Spleen (tissue), 11 donors: Measurements from ENCODE around the gene NHLRC4. TPM values are rescaled to one million over a fixed set of nuclear protein-coding genes. Genes with fewer than 3 reads are reported as not detected.

Source experiments
- DNase-seq: peaks from one replicate; pipeline ENCODE4 v3.0.0-alpha.2; 2020
- H3K27ac ChIP-seq, 8 donors: fragments of 200-600 bp; sonication (generic) in 7 of 8; 1 replicate in 4 of 8; 2 replicates in 4 of 8; pipeline versions ENCODE4 v1.5.0 to v1.8.0; 2016 to 2021; ENCODE audit warnings: inconsistent platforms in 4 of 8, mild to moderate bottlenecking in 4 of 8, moderate library complexity in 1 of 8
- H3K27me3 ChIP-seq, 7 donors: fragments of 200-600 bp; sonication (generic) in 6 of 7; replicated peaks in 1 of 7; 1 replicate in 4 of 7; 2 replicates in 3 of 7; pipeline versions ENCODE4 v1.5.0 to v1.8.0; 2016 to 2021; ENCODE audit warnings: inconsistent platforms in 3 of 7, mild to moderate bottlenecking in 1 of 7
- H3K36me3 ChIP-seq, 6 donors: fragments of 200-600 bp; sonication (generic) in 5 of 6; 1 replicate in 4 of 6; 2 replicates in 2 of 6; pipeline versions ENCODE4 v1.5.0 to v1.8.0; 2016 to 2021; ENCODE audit warnings: inconsistent platforms in 2 of 6
- H3K4me1 ChIP-seq, 6 donors: fragments of 200-600 bp; sonication (generic) in 5 of 6; 1 replicate in 3 of 6; 2 replicates in 3 of 6; pipeline versions ENCODE4 v1.5.0 to v1.8.0; 2016 to 2021; ENCODE audit warnings: inconsistent platforms in 3 of 6
- H3K4me3 ChIP-seq, 8 donors: fragments of 200-600 bp; sonication (generic) in 7 of 8; 1 replicate in 4 of 8; 2 replicates in 4 of 8; pipeline versions ENCODE4 v1.5.0 to v1.8.0; 2016 to 2021; ENCODE audit warnings: inconsistent platforms in 4 of 8, mild to moderate bottlenecking in 4 of 8, moderate library complexity in 2 of 8
- H3K9me3 ChIP-seq, 8 donors: fragments of 200-600 bp; sonication (generic) in 7 of 8; 1 replicate in 4 of 8; 2 replicates in 4 of 8; pipeline versions ENCODE4 v1.5.0 to v1.8.0; 2016 to 2021; ENCODE audit warnings: inconsistent platforms in 4 of 8
- CTCF ChIP-seq, 11 experiments: fragments of 200-600 bp in 7 of 11; fragments of 450-650 bp in 4 of 11; sonication (generic) in 4 of 11; IDR thresholded peaks in 8 of 11; conservative IDR thresholded peaks in 3 of 11; 1 replicate in 7 of 11; 2 replicates in 4 of 11; pipeline versions ENCODE4 v1.4.0 to v1.8.0; 2016 to 2021; ENCODE audit warnings: antibody characterized with exemption in 11 of 11, inconsistent platforms in 4 of 11, mild to moderate bottlenecking in 1 of 11
- POLR2A ChIP-seq, 3 donors: fragments of 450-650 bp; IDR thresholded peaks; one replicate each; pipeline ENCODE4 v1.5.1; 2017; ENCODE audit warnings: antibody characterized with exemption in 3 of 3, mild to moderate bottlenecking in 1 of 3
- POLR2AphosphoS5 ChIP-seq, 3 donors: sonication (generic); formaldehyde crosslinking; IDR thresholded peaks; one replicate each; pipeline ENCODE4 v1.5.1; 2017; ENCODE audit warnings: antibody characterized with exemption in 3 of 3
- WGBS, 5 donors: extraction: QIAGEN DNeasy Blood & Tissue Kit in 3 of 5; methylation state at CpG; one replicate each; pipeline versions ENCODE4 v1.1.5 to v1.1.7; 2013 to 2018; 5-methylcytosine and 5-hydroxymethylcytosine counted together
- intact Hi-C: fragments of 100-400 bp; cut with DNase I; formaldehyde crosslinking; loops from one replicate; pipeline ENCODE4 v1.15.0; 2023; ENCODE audit warnings: low total_unique reads
- polyA plus RNA-seq, 3 donors: library from polyadenylated mRNA; stranded (reverse); fragments of 200-250 nt; gene quantifications; one replicate each; pipeline ENCODE4 v1.2.1, GENCODE V29; 2013
- total RNA-seq, 7 donors: library from RNA; depleted of rRNA in 3 of 7; stranded (reverse); fragments of >200 nt in 3 of 7; fragmentation: NEBNext Ultra II Directional in 4 of 7; extraction: Animal tissue kit (Norgen Biotek cat#: 25700) in 4 of 7; gene quantifications; one replicate each; pipeline versions ENCODE4 v1.1.0 to v1.2.1, GENCODE V29; 2016 to 2021
- donor health status: healthy with polysubstance abuse.
- donor health status: DM: no; HTN: no; CAD: no; lungs with moderate emphysema.
- donor health status: DM: no; HTN: no; CAD: no.
- donor health status: Bipolar disorder and iron deficiency.
- donor health status: healthy.
- donor health status: DM: no; HTN: no; CAD: no.
- donor health status: DM: yes; HTN: yes; CAD: no.

The NHLRC4 gene
- total and polyA plus RNA-seq, 10 donors = 1.5 to 8.8 (median 4.2) TPM

GRCh38 chr16:580141-580945, 13.5 kb downstream of the NHLRC4 start:
- Histone ChIP-seq H3K4me1 (peaks cover 0 to 31% (median 16%) of the 10 kb centered on the region in 6 donors), H3K9me3 (no peaks in the 10 kb centered on the region), H3K36me3 (peaks cover 0 to 45% (median 7%) of the 10 kb centered on the region in 6 donors), H3K27ac (no peak overlapping the region), H3K27me3 (peaks cover 0 to 2% (median 0%) of the 10 kb centered on the region in 7 donors), H3K4me3 (no peak overlapping the region)
- intact Hi-C loops = no loop called here
- no peak for DNase-seq
- TF ChIP-seq POLR2AphosphoS5 (IDR thresholded peaks at IDR 0.05) (peak in 1 of 3 donors; percentile 25), CTCF (IDR thresholded peaks at IDR 0.05 in 8 of 11, conservative IDR thresholded peaks at IDR 0.05 in 3 of 11) (no peak)
- WGBS, 5 donors = 89 to 95% (median 92%) methylated on average over 10 to 27 of the region's 27 CpGs

DNA sequence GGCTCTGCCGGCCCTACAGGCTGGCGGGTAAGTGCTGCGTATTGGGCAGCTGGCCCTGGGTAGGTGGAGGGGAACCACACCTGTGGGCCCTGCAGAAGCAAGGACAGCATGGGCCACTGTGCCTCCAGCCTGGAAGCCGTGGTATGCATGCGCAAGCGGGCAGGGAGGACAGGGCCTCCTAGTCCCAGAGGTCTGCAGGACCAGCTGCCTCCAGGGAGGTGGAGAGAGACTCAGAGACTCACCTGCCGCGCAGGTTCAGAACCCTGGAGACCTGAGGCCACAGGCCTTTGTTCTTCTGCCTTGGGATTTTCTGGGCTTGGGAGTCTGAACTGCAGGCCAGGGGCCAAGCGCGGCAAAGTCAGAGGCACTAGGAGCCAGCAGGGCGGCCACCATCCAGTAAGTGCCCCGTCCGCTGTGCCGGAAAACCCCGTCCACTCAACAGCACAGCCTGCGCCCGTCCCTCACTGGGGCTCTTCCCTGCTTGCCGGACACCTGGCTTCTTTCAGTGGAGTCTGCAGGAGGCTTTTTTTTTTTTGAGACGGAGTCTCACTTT, 14.2 kb downstream of the NHLRC4 start:
- H3K27me3 ChIP-seq = peaks cover 0 to 9% (median 0%) of the 10 kb centered on the region in 7 donors
- no peak for DNase-seq
- 96 to 98% (median 97%) methylated on average over 11 to 19 of the region's 19 CpGs for WGBS, 5 donors
- H3K4me1 ChIP-seq = peaks cover 0 to 24% (median 14%) of the 10 kb centered on the region in 6 donors
- no peaks in the 10 kb centered on the region for H3K9me3 ChIP-seq
- no peak overlapping the region for H3K4me3 ChIP-seq
- H3K36me3 ChIP-seq = peaks cover 0 to 38% (median 1%) of the 10 kb centered on the region in 6 donors
- TF ChIP-seq POLR2A (IDR thresholded peaks at IDR 0.05) = no peak
- TF ChIP-seq POLR2AphosphoS5 (IDR thresholded peaks at IDR 0.05) = no peak
- no peak for TF ChIP-seq CTCF (IDR thresholded peaks at IDR 0.05 in 8 of 11, conservative IDR thresholded peaks at IDR 0.05 in 3 of 11)
- intact Hi-C loops = no loop called here
- no peak overlapping the region for H3K27ac ChIP-seq

- Histone ChIP-seq H3K36me3 (peaks cover 0 to 34% (median 0%) of the 10 kb centered on the region in 6 donors), H3K4me3 (no peak overlapping the region), H3K27me3 (peaks cover 0 to 9% (median 0%) of the 10 kb centered on the region in 7 donors), H3K27ac (no peak overlapping the region), H3K4me1 (peaks cover 0 to 18% (median 12%) of the 10 kb centered on the region in 6 donors), H3K9me3 (no peaks in the 10 kb centered on the region)
- TF ChIP-seq CTCF (IDR thresholded peaks at IDR 0.05 in 8 of 11, conservative IDR thresholded peaks at IDR 0.05 in 3 of 11) (no peak), POLR2AphosphoS5 (IDR thresholded peaks at IDR 0.05) (peak in 1 of 3 donors; percentile 36), POLR2A (IDR thresholded peaks at IDR 0.05) (no peak)
- DNase-seq = no peak
- 86 to 94% (median 89%) methylated on average over 4 to 18 of the region's 18 CpGs for WGBS, 5 donors
- intact Hi-C loops = no loop called here
Measured at GRCh38 chr16:582218-582613, 15.4 kb downstream of the NHLRC4 start.
